ENCODE results near the gene PIEZO2.
"Not testable (repeated sequence)": the region's sequence is repeated elsewhere in the genome, so short reads cannot be mapped to it uniquely, and the experiment has no call there.

Gene PIEZO2

GRCh38 chr18:11145413-11146191 lies 3.8 kb downstream of the PIEZO2 start:
- ATAC-seq (replicated peaks), result no peak
- peaks cover 36 to 57% of the 10 kb centered on the region in 2 donors for H3K27me3 Mint-ChIP-seq
- H3K4me1 Mint-ChIP-seq, result peaks cover 7 to 14% of the 10 kb centered on the region in 2 donors
- H3K4me3 Mint-ChIP-seq, result no peak overlapping the region
- DNase-seq, result no peak
- no peaks in the 10 kb centered on the region for H3K9me3 Mint-ChIP-seq
- H3K36me3 Mint-ChIP-seq, result no peaks in the 10 kb centered on the region
- H3K27ac Mint-ChIP-seq, result no peak overlapping the region

GRCh38 chr18:11137400-11137799 lies 12.0 kb downstream of the PIEZO2 start:
- ATAC-seq (replicated peaks) (no peak), DNase-seq (no peak)
- Mint-ChIP-seq H3K4me1 (no peaks in the 10 kb centered on the region), H3K27me3 (peaks cover 0 to 14% of the 10 kb centered on the region in 2 donors), H3K27ac (no peak overlapping the region), H3K36me3 (no peaks in the 10 kb centered on the region), H3K4me3 (no peak overlapping the region), H3K9me3 (no peaks in the 10 kb centered on the region)

- ATAC-seq (replicated peaks), result no peak
- no peak overlapping the region for H3K27ac Mint-ChIP-seq
- peaks cover 0 to 14% of the 10 kb centered on the region in 2 donors for H3K27me3 Mint-ChIP-seq
- DNase-seq, result no peak
- H3K4me1 Mint-ChIP-seq, result no peaks in the 10 kb centered on the region
- peaks cover 0 to 3% of the 10 kb centered on the region in 2 donors for H3K9me3 Mint-ChIP-seq
- H3K4me3 Mint-ChIP-seq, result no peak overlapping the region
- no peaks in the 10 kb centered on the region for H3K36me3 Mint-ChIP-seq
These were observed 13.1 kb downstream of the PIEZO2 start for GRCh38 chr18:11136241-11136640.

GRCh38 chr18:11134940-11135339 lies 14.4 kb downstream of the PIEZO2 start:
- Mint-ChIP-seq H3K27ac (no peak overlapping the region), H3K4me3 (no peak overlapping the region), H3K4me1 (no peaks in the 10 kb centered on the region), H3K36me3 (no peaks in the 10 kb centered on the region), H3K9me3 (peaks cover 0 to 3% of the 10 kb centered on the region in 2 donors), H3K27me3 (peaks cover 0 to 4% of the 10 kb centered on the region in 2 donors)
- DNase-seq (no peak), ATAC-seq (replicated peaks) (no peak)

- not testable (repeated sequence) for H3K27me3 Mint-ChIP-seq; ATAC-seq (replicated peaks); H3K36me3 Mint-ChIP-seq; H3K9me3 Mint-ChIP-seq; H3K4me1 Mint-ChIP-seq; H3K4me3 Mint-ChIP-seq; DNase-seq; H3K27ac Mint-ChIP-seq
These were observed 20.3 kb downstream of the PIEZO2 start for GRCh38 chr18:11129059-11129458.

GRCh38 chr18:11125492-11126315 lies 23.7 kb downstream of the PIEZO2 start:
- Mint-ChIP-seq H3K27ac (no peak overlapping the region), H3K4me3 (no peak overlapping the region), H3K4me1 (no peaks in the 10 kb centered on the region), H3K36me3 (peaks cover 0 to 3% of the 10 kb centered on the region in 2 donors), H3K9me3 (peaks cover 6% of the 10 kb centered on the region in 2 donors), H3K27me3 (no peaks in the 10 kb centered on the region)
- ATAC-seq (replicated peaks), result no peak
- no peak for DNase-seq

- no peaks in the 10 kb centered on the region for H3K4me1 Mint-ChIP-seq
- H3K27ac Mint-ChIP-seq, result no peak overlapping the region
- H3K27me3 Mint-ChIP-seq, result no peaks in the 10 kb centered on the region
- H3K4me3 Mint-ChIP-seq, result no peak overlapping the region
- ATAC-seq (replicated peaks) (no peak), DNase-seq (no peak)
- peaks cover 6% of the 10 kb centered on the region in 2 donors for H3K9me3 Mint-ChIP-seq
- peaks cover 0 to 3% of the 10 kb centered on the region in 2 donors for H3K36me3 Mint-ChIP-seq
These were observed 25.3 kb downstream of the PIEZO2 start for GRCh38 chr18:11124054-11124453.

GRCh38 chr18:11121443-11121849 lies 27.9 kb downstream of the PIEZO2 start:
- no peaks in the 10 kb centered on the region for H3K36me3 Mint-ChIP-seq
- H3K4me1 Mint-ChIP-seq, result no peaks in the 10 kb centered on the region
- H3K4me3 Mint-ChIP-seq, result no peak overlapping the region
- DNase-seq (no peak), ATAC-seq (replicated peaks) (no peak)
- H3K9me3 Mint-ChIP-seq, result no peaks in the 10 kb centered on the region
- no peaks in the 10 kb centered on the region for H3K27me3 Mint-ChIP-seq
- no peak overlapping the region for H3K27ac Mint-ChIP-seq

GRCh38 chr18:11119959-11120587 lies 29.3 kb downstream of the PIEZO2 start:
- H3K27me3 Mint-ChIP-seq, result no peaks in the 10 kb centered on the region
- DNase-seq, result no peak
- no peak for ATAC-seq (replicated peaks)
- no peaks in the 10 kb centered on the region for H3K36me3 Mint-ChIP-seq
- no peaks in the 10 kb centered on the region for H3K9me3 Mint-ChIP-seq
- no peak overlapping the region for H3K27ac Mint-ChIP-seq
- H3K4me3 Mint-ChIP-seq, result no peak overlapping the region
- H3K4me1 Mint-ChIP-seq, result no peaks in the 10 kb centered on the region

GRCh38 chr18:11119550-11119949 lies 29.8 kb downstream of the PIEZO2 start:
- Mint-ChIP-seq H3K9me3 (no peaks in the 10 kb centered on the region), H3K27ac (no peak overlapping the region), H3K4me1 (no peaks in the 10 kb centered on the region), H3K36me3 (no peaks in the 10 kb centered on the region), H3K27me3 (no peaks in the 10 kb centered on the region), H3K4me3 (no peak overlapping the region)
- ATAC-seq (replicated peaks) (no peak), DNase-seq (no peak)

GRCh38 chr18:11118051-11118766 lies 31.2 kb downstream of the PIEZO2 start:
- no peaks in the 10 kb centered on the region for H3K9me3 Mint-ChIP-seq
- no peaks in the 10 kb centered on the region for H3K36me3 Mint-ChIP-seq
- H3K4me1 Mint-ChIP-seq, result no peaks in the 10 kb centered on the region
- H3K4me3 Mint-ChIP-seq, result no peak overlapping the region
- H3K27me3 Mint-ChIP-seq, result no peaks in the 10 kb centered on the region
- DNase-seq, result no peak
- no peak overlapping the region for H3K27ac Mint-ChIP-seq
- ATAC-seq (replicated peaks), result no peak

GRCh38 chr18:11115276-11115675 lies 34.1 kb downstream of the PIEZO2 start:
- DNase-seq, result no peak
- Mint-ChIP-seq H3K27ac (no peak overlapping the region), H3K27me3 (no peaks in the 10 kb centered on the region), H3K9me3 (no peaks in the 10 kb centered on the region), H3K4me1 (no peaks in the 10 kb centered on the region), H3K36me3 (no peaks in the 10 kb centered on the region), H3K4me3 (no peak overlapping the region)
- ATAC-seq (replicated peaks), result no peak

- H3K27me3 Mint-ChIP-seq, result no peaks in the 10 kb centered on the region
- no peak for ATAC-seq (replicated peaks)
- DNase-seq, result no peak
- no peaks in the 10 kb centered on the region for H3K36me3 Mint-ChIP-seq
- no peak overlapping the region for H3K4me3 Mint-ChIP-seq
- no peaks in the 10 kb centered on the region for H3K4me1 Mint-ChIP-seq
- H3K9me3 Mint-ChIP-seq, result no peaks in the 10 kb centered on the region
- no peak overlapping the region for H3K27ac Mint-ChIP-seq
These were observed 34.7 kb downstream of the PIEZO2 start for GRCh38 chr18:11114653-11115052.

- H3K9me3 Mint-ChIP-seq, result no peaks in the 10 kb centered on the region
- no peaks in the 10 kb centered on the region for H3K36me3 Mint-ChIP-seq
- H3K4me1 Mint-ChIP-seq, result no peaks in the 10 kb centered on the region
- no peak overlapping the region for H3K27ac Mint-ChIP-seq
- ATAC-seq (replicated peaks) (no peak), DNase-seq (no peak)
- no peaks in the 10 kb centered on the region for H3K27me3 Mint-ChIP-seq
- no peak overlapping the region for H3K4me3 Mint-ChIP-seq
These were observed 35.4 kb downstream of the PIEZO2 start for GRCh38 chr18:11113937-11114336.
